Measurements from ENCODE around the gene SOD3.

GRCh38 chr4:24748758-24749350 is 46.5 kb upstream of the SOD3 start:
- no peak for TF ChIP-seq CTCF (conservative IDR thresholded peaks at IDR 0.05)
- TF ChIP-seq ZFX (IDR thresholded peaks at IDR 0.05) = no peak
